Urothelium cell line (cell line): ENCODE measurements around the gene FERMT2.
"Not testable (repeated sequence)": the region's sequence is repeated elsewhere in the genome, so short reads cannot be mapped to it uniquely, and the experiment has no call there.

Experiments used
- DNase-seq: peaks from one replicate; pipeline ENCODE4 v3.0.0; 2011; ENCODE audit warnings: low spot score, mixed read lengths
- FAIRE-seq: peaks from 2 replicates; lab custom pipeline; 2011; peaks lifted over from hg19 to GRCh38; lab: Jason Lieb, UNC

The FERMT2 gene

GRCh38 chr14:52873065-52873464 lies 77.8 kb downstream of the FERMT2 start:
- no peak for DNase-seq
- FAIRE-seq: peak; percentile 73

GRCh38 chr14:52871606-52872005 lies 79.2 kb downstream of the FERMT2 start:
- no peak for DNase-seq
- no peak for FAIRE-seq

GRCh38 chr14:52868911-52869618 lies 81.8 kb downstream of the FERMT2 start:
- peak; percentile 78 for FAIRE-seq
- no peak for DNase-seq

- FAIRE-seq: peak; percentile 48
Measured at GRCh38 chr14:52864893-52865292, 86.0 kb downstream of the FERMT2 start.

GRCh38 chr14:52863334-52863700 lies 87.5 kb downstream of the FERMT2 start:
- FAIRE-seq (no peak), DNase-seq (no peak)

More at GRCh38 chr14:52864893-52865292, 86.0 kb downstream of the FERMT2 start:
- not testable (repeated sequence) for DNase-seq

GRCh38 chr14:52862632-52863333 lies 88.1 kb downstream of the FERMT2 start:
- FAIRE-seq: no peak
- DNase-seq: no peak

GRCh38 chr14:52861403-52861802 lies 89.4 kb downstream of the FERMT2 start:
- FAIRE-seq: no peak
- DNase-seq: no peak

- DNase-seq (no peak), FAIRE-seq (no peak)
Measured at GRCh38 chr14:52860910-52861309, 89.9 kb downstream of the FERMT2 start.

- FAIRE-seq: no peak
Measured at GRCh38 chr14:52860209-52860608, 90.6 kb downstream of the FERMT2 start.

GRCh38 chr14:52856139-52856538 lies 94.7 kb downstream of the FERMT2 start:
- peak; percentile 55 for FAIRE-seq
- DNase-seq: no peak

More at GRCh38 chr14:52860209-52860608, 90.6 kb downstream of the FERMT2 start:
- no peak for DNase-seq

GRCh38 chr14:52853522-52853854 lies 97.4 kb downstream of the FERMT2 start:
- no peak for FAIRE-seq

GRCh38 chr14:52852810-52853521 lies 97.9 kb downstream of the FERMT2 start:
- DNase-seq: no peak
- FAIRE-seq: peak; percentile 32

More at GRCh38 chr14:52853522-52853854, 97.4 kb downstream of the FERMT2 start:
- no peak for DNase-seq

- no peak for DNase-seq
- no peak for FAIRE-seq
Measured at GRCh38 chr14:52850451-52850909, 100.4 kb downstream of the FERMT2 start.

- DNase-seq: no peak
Measured at GRCh38 chr14:52848626-52849025, 102.2 kb downstream of the FERMT2 start.

GRCh38 chr14:52846591-52846990 lies 104.3 kb downstream of the FERMT2 start:
- no peak for DNase-seq
- no peak for FAIRE-seq

More at GRCh38 chr14:52848626-52849025, 102.2 kb downstream of the FERMT2 start:
- FAIRE-seq: no peak

GRCh38 chr14:52845081-52845480 lies 105.8 kb downstream of the FERMT2 start:
- FAIRE-seq: no peak
- no peak for DNase-seq

GRCh38 chr14:52844262-52845060 lies 106.4 kb downstream of the FERMT2 start:
- FAIRE-seq (no peak), DNase-seq (no peak)

GRCh38 chr14:52840877-52841276 lies 110.0 kb downstream of the FERMT2 start:
- DNase-seq: peak; percentile 53

GRCh38 chr14:52837451-52837850 lies 113.4 kb downstream of the FERMT2 start:
- FAIRE-seq: peak; percentile 9
- DNase-seq: no peak

More at GRCh38 chr14:52840877-52841276, 110.0 kb downstream of the FERMT2 start:
- no peak for FAIRE-seq

GRCh38 chr14:52836063-52836462 lies 114.8 kb downstream of the FERMT2 start:
- no peak for DNase-seq
- no peak for FAIRE-seq
